Measurements from ENCODE around the gene CHD9.

Gene CHD9

DNA sequence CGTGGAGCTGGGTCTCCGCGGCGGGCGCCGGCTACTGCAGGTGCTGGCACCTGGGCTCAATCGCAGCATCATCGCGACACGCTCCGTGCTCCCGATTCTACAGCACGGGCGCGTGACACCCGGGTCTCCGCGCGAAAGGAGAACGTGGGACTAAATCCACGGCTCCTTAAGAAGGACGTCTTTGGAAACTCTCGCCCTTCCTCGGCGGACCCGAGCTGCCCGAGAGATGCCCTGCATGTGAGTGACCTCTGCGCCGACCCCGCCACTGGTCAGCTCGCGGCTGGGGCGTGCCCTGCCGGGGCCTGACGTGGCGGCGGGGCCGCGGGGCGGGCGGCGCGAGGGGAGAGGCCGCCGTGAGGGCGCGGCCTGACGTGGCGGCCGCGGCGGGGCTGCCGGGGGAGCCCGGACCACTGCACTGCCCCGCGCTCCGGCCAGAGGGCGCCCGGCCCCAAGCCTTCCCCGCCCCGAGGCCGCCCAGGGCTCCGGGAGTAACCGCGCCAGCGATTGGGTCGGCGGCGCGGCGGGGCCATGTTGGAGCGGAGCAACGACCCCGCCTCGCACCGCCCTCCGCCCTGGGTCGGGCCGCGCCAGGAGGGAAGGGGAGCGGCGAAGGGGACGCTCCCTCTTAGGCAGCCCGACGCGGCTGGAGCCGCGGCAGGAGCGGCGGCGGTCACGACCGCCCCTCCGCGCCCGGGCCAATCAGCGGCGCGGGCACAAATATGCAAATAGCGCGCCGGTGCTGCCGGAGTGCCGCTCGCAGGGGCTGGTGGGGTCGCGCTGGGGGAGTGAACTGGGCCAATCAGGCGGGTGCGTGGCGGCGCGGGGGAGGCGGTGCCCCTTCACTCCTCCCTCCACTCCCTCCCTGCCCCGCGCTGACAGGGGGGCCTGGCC lies 75.6 kb downstream of the CHD9 start:
- POLR2A ChIA-PET: interaction anchor here (1.1 to 1.9 kb wide), 4 partner anchors 27 to 75 kb away, joined by 3 to 14 read pairs (median 8); partner anchors contain the start of gene CHD9
- CTCF ChIA-PET: interaction anchor here (0.6 to 2.2 kb wide), 12 partner anchors 7 to 78 kb away, joined by 3 to 11 read pairs (median 4); partner anchors contain the start of gene CHD9
- TF ChIP-seq, protein P1, sequence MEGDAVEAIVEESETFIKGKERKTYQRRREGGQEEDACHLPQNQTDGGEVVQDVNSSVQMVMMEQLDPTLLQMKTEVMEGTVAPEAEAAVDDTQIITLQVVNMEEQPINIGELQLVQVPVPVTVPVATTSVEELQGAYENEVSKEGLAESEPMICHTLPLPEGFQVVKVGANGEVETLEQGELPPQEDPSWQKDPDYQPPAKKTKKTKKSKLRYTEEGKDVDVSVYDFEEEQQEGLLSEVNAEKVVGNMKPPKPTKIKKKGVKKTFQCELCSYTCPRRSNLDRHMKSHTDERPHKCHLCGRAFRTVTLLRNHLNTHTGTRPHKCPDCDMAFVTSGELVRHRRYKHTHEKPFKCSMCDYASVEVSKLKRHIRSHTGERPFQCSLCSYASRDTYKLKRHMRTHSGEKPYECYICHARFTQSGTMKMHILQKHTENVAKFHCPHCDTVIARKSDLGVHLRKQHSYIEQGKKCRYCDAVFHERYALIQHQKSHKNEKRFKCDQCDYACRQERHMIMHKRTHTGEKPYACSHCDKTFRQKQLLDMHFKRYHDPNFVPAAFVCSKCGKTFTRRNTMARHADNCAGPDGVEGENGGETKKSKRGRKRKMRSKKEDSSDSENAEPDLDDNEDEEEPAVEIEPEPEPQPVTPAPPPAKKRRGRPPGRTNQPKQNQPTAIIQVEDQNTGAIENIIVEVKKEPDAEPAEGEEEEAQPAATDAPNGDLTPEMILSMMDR (IDR thresholded peaks at IDR 0.05; ENCODE audit: insufficient read depth, low read length, missing control alignments): peak; percentile 74
- H3K4me3 ChIP-seq (ENCODE audit: low read depth, low read length): peak overlapping the region; percentile 80
- DNase-seq (ENCODE audit: low read depth, low spot score): peak; percentile 66

DNA sequence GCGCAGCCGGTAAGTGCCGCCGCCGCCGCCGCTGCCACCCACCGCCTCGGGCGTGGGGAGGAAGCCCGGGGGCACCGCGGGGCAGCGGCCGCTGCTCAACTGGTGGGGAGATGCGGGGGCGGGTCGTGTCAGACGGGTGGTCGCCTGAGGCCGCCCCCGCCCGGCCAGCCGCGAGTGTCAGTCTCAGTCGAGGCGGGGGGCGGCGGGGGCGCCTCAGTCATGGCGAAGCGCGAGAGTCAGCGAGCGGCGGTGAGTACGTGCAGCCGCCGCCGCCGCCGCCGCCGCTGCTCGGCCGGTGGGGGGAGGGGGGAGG lies 76.2 kb downstream of the CHD9 start:
- no peak for DNase-seq (ENCODE audit: low read depth, low spot score)
- POLR2A ChIA-PET: no interaction called here
- TF ChIP-seq, protein P1 (IDR thresholded peaks at IDR 0.05; ENCODE audit: insufficient read depth, low read length, missing control alignments): no peak
- peak overlapping the region; percentile 80 for H3K4me3 ChIP-seq (ENCODE audit: low read depth, low read length)
- CTCF ChIA-PET: no interaction called here

DNA sequence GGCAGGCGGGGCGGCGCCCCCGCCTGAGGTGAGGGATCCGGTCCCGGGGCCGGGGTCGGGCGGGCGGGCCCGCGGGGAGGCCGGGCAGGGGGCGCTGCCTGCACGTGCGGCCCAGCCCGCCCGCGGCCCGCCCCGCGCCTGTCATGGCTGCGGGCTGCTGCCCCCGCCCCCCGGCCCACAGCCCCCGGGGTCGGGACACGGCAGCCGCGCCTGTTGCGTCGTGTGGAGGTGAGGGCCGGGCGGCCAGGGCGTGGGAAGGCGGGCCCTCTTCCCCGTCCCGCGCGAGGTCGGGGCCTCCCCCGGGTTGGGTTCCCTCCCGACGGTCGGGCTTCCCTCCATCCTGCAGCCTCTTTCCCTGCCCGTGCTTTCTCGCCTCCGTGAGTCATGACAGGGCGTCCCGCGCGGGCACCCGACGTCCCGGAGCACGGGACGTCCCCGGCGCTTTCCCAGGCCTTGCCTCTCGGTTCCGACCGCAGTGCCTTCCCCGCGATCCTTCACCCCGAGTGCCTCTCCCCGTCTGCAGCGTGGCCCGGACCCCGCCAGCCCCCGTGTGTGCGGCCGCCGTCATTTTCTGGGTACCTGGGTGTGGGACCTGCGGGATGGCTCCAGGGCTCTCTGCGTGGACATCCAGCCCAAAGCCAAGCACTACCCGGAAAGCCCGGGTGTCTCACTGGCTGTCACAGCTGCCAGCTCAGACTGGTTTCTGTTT lies 76.7 kb downstream of the CHD9 start:
- TF ChIP-seq, protein P1 (IDR thresholded peaks at IDR 0.05; ENCODE audit: insufficient read depth, low read length, missing control alignments): no peak
- ChIA-PET POLR2A (no interaction called here), CTCF (interaction anchor here (1.5 kb wide), 1 partner anchor 152 kb away, joined by 3 read pairs; no protein-coding TSS in a partner anchor)
- H3K4me3 ChIP-seq (ENCODE audit: low read depth, low read length): peak overlapping the region; percentile 80
- no peak for DNase-seq (ENCODE audit: low read depth, low spot score)

DNA sequence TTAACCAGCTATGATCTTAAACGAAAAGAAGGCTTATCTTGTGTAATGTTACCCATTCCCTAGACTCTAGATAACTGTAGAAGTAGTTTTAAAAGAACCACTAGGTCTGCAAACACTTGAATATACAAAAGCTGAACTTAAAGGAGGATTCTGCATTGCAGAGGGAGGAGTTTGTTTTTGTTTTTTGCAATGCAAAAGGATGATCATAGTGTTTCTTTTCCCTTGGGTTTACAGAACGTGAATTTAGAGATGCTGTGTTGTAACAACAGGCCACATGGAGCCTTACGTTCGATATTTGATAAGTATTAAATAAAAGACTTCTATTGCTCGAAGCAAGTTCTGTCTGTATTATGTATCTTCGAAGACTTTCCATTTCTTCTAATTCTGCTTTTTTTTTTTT lies 77.6 kb downstream of the CHD9 start:
- H3K4me3 ChIP-seq (ENCODE audit: low read depth, low read length): peak overlapping the region; percentile 80
- TF ChIP-seq, protein P1 (IDR thresholded peaks at IDR 0.05; ENCODE audit: insufficient read depth, low read length, missing control alignments): no peak
- no peak for DNase-seq (ENCODE audit: low read depth, low spot score)
- POLR2A ChIA-PET: no interaction called here
- CTCF ChIA-PET: interaction anchor here (1.5 kb wide), 1 partner anchor 151 kb away, joined by 3 read pairs; no protein-coding TSS in a partner anchor

DNA sequence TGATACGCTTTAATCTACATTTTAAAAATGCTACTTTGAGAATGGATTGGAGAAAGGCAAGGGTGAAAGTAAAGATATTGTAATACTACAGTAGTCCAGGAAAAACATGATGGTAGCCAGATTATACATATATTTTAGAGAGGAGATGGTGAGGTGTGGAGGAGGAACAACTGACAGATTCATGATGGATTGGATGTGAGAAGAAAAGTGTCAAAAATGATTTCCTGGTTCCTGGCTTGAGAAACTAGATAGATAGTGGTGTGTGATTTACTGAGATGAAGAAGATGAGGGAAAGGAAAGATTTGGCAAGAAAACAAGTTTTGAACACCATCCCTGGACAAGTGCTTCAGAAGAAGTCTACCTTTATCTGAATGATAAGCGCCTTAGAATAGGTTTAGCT lies 80.5 kb downstream of the CHD9 start:
- no peak overlapping the region for H3K4me3 ChIP-seq (ENCODE audit: low read depth, low read length)
- TF ChIP-seq, protein P1 (IDR thresholded peaks at IDR 0.05; ENCODE audit: insufficient read depth, low read length, missing control alignments): no peak
- POLR2A ChIA-PET: no interaction called here
- CTCF ChIA-PET: interaction anchor here (0.9 to 1.5 kb wide), 4 partner anchors 8 to 73 kb away, joined by 3 to 4 read pairs (median 4); no protein-coding TSS in a partner anchor
- DNase-seq (ENCODE audit: low read depth, low spot score): no peak
